HEK293 (cell line): ENCODE measurements around the gene MTUS2.

Experiments
- BCL6B ChIP-seq: fragments of 450-650 bp; formaldehyde crosslinking; IDR thresholded peaks from 2 replicates; pipeline ENCODE4 v1.5.1; 2017; ENCODE audit warnings: missing biosample characterization, missing genetic modification characterization
- CTCF ChIP-seq: fragments of 450-650 bp; formaldehyde crosslinking; IDR thresholded peaks from 2 replicates; pipeline ENCODE4 v1.5.1; 2016; ENCODE audit warnings: missing biosample characterization, missing genetic modification characterization
- ZNF202 ChIP-seq: fragments of 450-650 bp; formaldehyde crosslinking; IDR thresholded peaks from 2 replicates; pipeline ENCODE4 v1.5.1; 2016; ENCODE audit warnings: missing biosample characterization, missing genetic modification characterization, borderline replicate concordance
- ZNF23 ChIP-seq: fragments of 450-650 bp; formaldehyde crosslinking; IDR thresholded peaks from 2 replicates; pipeline ENCODE4 v1.5.1; 2016; ENCODE audit warnings: missing biosample characterization, missing genetic modification characterization, borderline replicate concordance
- ZNF239 ChIP-seq: fragments of 450-650 bp; formaldehyde crosslinking; IDR thresholded peaks from 2 replicates; pipeline ENCODE4 v1.5.1; 2016; ENCODE audit warnings: missing biosample characterization, missing genetic modification characterization
- ZNF266 ChIP-seq: fragments of 450-650 bp; formaldehyde crosslinking; IDR thresholded peaks from 2 replicates; pipeline ENCODE4 v1.5.1; 2016; ENCODE audit warnings: missing biosample characterization, missing genetic modification characterization, low read depth
- ZNF362 ChIP-seq: fragments of 450-650 bp; formaldehyde crosslinking; IDR thresholded peaks from 2 replicates; pipeline ENCODE4 v1.5.1; 2016; ENCODE audit warnings: missing biosample characterization, missing genetic modification characterization
- ZNF423 ChIP-seq: fragments of 450-650 bp; formaldehyde crosslinking; IDR thresholded peaks from 2 replicates; pipeline ENCODE4 v1.5.1; 2016; ENCODE audit warnings: missing biosample characterization, missing genetic modification characterization
- ZNF518A ChIP-seq: fragments of 450-650 bp; formaldehyde crosslinking; conservative IDR thresholded peaks from 2 replicates; pipeline ENCODE4 v1.5.1; 2016; ENCODE audit warnings: low read depth, missing biosample characterization, missing genetic modification characterization
- ZNF585B ChIP-seq: fragments of 450-650 bp; formaldehyde crosslinking; IDR thresholded peaks from 2 replicates; pipeline ENCODE4 v1.5.1; 2016; ENCODE audit warnings: missing biosample characterization, missing genetic modification characterization
- ZNF658 ChIP-seq: fragments of 450-650 bp; formaldehyde crosslinking; IDR thresholded peaks from 2 replicates; pipeline ENCODE4; 2016; ENCODE audit warnings: missing biosample characterization, missing genetic modification characterization
- ZSCAN23 ChIP-seq: fragments of 450-650 bp; formaldehyde crosslinking; IDR thresholded peaks from 2 replicates; pipeline ENCODE4 v1.5.1; 2016; ENCODE audit warnings: missing biosample characterization, missing genetic modification characterization
- TF ChIP-seq, protein P1 (sequence below): fragments of 450-650 bp; formaldehyde crosslinking; IDR thresholded peaks from 2 replicates; pipeline ENCODE4 v1.5.1; 2016; ENCODE audit warnings: missing biosample characterization, missing genetic modification characterization, borderline replicate concordance
- TF ChIP-seq, protein P2 (sequence below): fragments of 450-650 bp; formaldehyde crosslinking; IDR thresholded peaks from 2 replicates; pipeline ENCODE4 v1.5.1; 2016; ENCODE audit warnings: missing biosample characterization, missing genetic modification characterization
- TF ChIP-seq, protein P3 (sequence below): fragments of 450-650 bp; formaldehyde crosslinking; conservative IDR thresholded peaks from 2 replicates; pipeline ENCODE4 v1.5.1; 2016; ENCODE audit warnings: low read depth, missing biosample characterization, missing genetic modification characterization

MTUS2 gene

GRCh38 chr13:29508130-29508875 is 688.2 kb downstream of the MTUS2 start (continued):
- no peak for TF ChIP-seq ZNF202 (tag by site-specific recombination)
- TF ChIP-seq ZNF423 = no peak
- TF ChIP-seq ZNF585B (tag by site-specific recombination) = no peak
- no peak for TF ChIP-seq ZNF658 (tag by site-specific recombination)
- no peak for TF ChIP-seq ZNF362
- no peak for TF ChIP-seq ZSCAN23 (tag by site-specific recombination)
- TF ChIP-seq BCL6B (tag by site-specific recombination) = no peak
- no peak for TF ChIP-seq ZNF266
- no peak for TF ChIP-seq ZNF518A (tag by site-specific recombination)
- TF ChIP-seq CTCF (tag by site-specific recombination) = peak; percentile 59
- TF ChIP-seq ZNF239 (tag by site-specific recombination) = no peak
- TF ChIP-seq, protein P1, sequence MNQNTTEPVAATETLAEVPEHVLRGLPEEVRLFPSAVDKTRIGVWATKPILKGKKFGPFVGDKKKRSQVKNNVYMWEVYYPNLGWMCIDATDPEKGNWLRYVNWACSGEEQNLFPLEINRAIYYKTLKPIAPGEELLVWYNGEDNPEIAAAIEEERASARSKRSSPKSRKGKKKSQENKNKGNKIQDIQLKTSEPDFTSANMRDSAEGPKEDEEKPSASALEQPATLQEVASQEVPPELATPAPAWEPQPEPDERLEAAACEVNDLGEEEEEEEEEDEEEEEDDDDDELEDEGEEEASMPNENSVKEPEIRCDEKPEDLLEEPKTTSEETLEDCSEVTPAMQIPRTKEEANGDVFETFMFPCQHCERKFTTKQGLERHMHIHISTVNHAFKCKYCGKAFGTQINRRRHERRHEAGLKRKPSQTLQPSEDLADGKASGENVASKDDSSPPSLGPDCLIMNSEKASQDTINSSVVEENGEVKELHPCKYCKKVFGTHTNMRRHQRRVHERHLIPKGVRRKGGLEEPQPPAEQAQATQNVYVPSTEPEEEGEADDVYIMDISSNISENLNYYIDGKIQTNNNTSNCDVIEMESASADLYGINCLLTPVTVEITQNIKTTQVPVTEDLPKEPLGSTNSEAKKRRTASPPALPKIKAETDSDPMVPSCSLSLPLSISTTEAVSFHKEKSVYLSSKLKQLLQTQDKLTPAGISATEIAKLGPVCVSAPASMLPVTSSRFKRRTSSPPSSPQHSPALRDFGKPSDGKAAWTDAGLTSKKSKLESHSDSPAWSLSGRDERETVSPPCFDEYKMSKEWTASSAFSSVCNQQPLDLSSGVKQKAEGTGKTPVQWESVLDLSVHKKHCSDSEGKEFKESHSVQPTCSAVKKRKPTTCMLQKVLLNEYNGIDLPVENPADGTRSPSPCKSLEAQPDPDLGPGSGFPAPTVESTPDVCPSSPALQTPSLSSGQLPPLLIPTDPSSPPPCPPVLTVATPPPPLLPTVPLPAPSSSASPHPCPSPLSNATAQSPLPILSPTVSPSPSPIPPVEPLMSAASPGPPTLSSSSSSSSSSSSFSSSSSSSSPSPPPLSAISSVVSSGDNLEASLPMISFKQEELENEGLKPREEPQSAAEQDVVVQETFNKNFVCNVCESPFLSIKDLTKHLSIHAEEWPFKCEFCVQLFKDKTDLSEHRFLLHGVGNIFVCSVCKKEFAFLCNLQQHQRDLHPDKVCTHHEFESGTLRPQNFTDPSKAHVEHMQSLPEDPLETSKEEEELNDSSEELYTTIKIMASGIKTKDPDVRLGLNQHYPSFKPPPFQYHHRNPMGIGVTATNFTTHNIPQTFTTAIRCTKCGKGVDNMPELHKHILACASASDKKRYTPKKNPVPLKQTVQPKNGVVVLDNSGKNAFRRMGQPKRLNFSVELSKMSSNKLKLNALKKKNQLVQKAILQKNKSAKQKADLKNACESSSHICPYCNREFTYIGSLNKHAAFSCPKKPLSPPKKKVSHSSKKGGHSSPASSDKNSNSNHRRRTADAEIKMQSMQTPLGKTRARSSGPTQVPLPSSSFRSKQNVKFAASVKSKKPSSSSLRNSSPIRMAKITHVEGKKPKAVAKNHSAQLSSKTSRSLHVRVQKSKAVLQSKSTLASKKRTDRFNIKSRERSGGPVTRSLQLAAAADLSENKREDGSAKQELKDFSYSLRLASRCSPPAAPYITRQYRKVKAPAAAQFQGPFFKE = no peak
- TF ChIP-seq, protein P2, sequence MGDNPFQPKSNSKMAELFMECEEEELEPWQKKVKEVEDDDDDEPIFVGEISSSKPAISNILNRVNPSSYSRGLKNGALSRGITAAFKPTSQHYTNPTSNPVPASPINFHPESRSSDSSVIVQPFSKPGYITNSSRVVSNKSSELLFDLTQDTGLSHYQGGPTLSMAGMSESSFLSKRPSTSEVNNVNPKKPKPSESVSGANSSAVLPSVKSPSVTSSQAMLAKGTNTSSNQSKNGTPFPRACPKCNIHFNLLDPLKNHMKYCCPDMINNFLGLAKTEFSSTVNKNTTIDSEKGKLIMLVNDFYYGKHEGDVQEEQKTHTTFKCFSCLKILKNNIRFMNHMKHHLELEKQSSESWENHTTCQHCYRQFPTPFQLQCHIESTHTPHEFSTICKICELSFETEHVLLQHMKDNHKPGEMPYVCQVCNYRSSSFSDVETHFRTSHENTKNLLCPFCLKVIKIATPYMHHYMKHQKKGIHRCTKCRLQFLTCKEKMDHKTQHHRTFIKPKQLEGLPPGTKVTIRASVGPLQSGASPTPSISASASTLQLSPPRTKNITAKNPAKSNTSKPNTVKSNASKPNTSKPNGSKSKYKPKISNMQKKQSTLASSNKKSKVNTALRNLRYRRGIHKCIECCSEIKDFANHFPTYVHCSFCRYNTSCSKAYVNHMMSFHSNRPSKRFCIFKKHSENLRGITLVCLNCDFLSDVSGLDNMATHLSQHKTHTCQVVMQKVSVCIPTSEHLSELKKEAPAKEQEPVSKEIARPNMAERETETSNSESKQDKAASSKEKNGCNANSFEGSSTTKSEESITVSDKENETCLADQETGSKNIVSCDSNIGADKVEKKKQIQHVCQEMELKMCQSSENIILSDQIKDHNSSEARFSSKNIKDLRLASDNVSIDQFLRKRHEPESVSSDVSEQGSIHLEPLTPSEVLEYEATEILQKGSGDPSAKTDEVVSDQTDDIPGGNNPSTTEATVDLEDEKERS (tag by site-specific recombination) = no peak
- TF ChIP-seq, protein P3, sequence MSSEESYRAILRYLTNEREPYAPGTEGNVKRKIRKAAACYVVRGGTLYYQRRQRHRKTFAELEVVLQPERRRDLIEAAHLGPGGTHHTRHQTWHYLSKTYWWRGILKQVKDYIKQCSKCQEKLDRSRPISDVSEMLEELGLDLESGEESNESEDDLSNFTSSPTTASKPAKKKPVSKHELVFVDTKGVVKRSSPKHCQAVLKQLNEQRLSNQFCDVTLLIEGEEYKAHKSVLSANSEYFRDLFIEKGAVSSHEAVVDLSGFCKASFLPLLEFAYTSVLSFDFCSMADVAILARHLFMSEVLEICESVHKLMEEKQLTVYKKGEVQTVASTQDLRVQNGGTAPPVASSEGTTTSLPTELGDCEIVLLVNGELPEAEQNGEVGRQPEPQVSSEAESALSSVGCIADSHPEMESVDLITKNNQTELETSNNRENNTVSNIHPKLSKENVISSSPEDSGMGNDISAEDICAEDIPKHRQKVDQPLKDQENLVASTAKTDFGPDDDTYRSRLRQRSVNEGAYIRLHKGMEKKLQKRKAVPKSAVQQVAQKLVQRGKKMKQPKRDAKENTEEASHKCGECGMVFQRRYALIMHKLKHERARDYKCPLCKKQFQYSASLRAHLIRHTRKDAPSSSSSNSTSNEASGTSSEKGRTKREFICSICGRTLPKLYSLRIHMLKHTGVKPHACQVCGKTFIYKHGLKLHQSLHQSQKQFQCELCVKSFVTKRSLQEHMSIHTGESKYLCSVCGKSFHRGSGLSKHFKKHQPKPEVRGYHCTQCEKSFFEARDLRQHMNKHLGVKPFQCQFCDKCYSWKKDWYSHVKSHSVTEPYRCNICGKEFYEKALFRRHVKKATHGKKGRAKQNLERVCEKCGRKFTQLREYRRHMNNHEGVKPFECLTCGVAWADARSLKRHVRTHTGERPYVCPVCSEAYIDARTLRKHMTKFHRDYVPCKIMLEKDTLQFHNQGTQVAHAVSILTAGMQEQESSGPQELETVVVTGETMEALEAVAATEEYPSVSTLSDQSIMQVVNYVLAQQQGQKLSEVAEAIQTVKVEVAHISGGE (tag by site-specific recombination) = no peak
- no peak for TF ChIP-seq ZNF23 (tag by site-specific recombination)
